Right lobe of liver (tissue), 6 donors: ENCODE data around the gene CEACAM18. TPM values are rescaled to one million over a fixed set of nuclear protein-coding genes. Genes with fewer than 3 reads are reported as not detected.

Experiments used
- ATAC-seq, 4 donors: fragments of 200-7000 bp; cut with Tn5 transposase; one replicate each; pipeline ENCODE4 v1.9.1; 2020; ENCODE audit warnings: mild to moderate bottlenecking in 4 of 4, moderate library complexity in 4 of 4
- DNase-seq, 3 donors: peaks; one replicate each; pipeline ENCODE4 v3.0.0-alpha.2; 2020
- H3K27ac ChIP-seq, 3 donors: fragments of 200-600 bp; one replicate each; pipeline ENCODE4 v1.8.0; 2022
- H3K27me3 ChIP-seq, 2 donors: fragments of 200-600 bp; one replicate each; pipeline ENCODE4 v1.8.0; 2022
- H3K36me3 ChIP-seq, 4 donors: fragments of 200-600 bp; sonication (generic) in 1 of 4; one replicate each; pipeline versions ENCODE4 v1.5.1 to v1.8.0; 2017 to 2022; ENCODE audit warnings: control low read depth in 1 of 4
- H3K4me1 ChIP-seq, 4 donors: fragments of 200-600 bp; sonication (generic) in 1 of 4; one replicate each; pipeline versions ENCODE4 v1.5.1 to v1.8.0; 2017 to 2022; ENCODE audit warnings: control low read depth in 1 of 4
- H3K4me3 ChIP-seq, 3 donors: fragments of 200-600 bp; one replicate each; pipeline ENCODE4 v1.8.0; 2022
- H3K9me3 ChIP-seq, 4 donors: fragments of 200-600 bp; sonication (generic) in 1 of 4; one replicate each; pipeline versions ENCODE4 v1.5.1 to v1.8.0; 2017 to 2022; ENCODE audit warnings: control low read depth in 1 of 4
- POLR2A ChIP-seq: fragments of 450-650 bp; IDR thresholded peaks from one replicate; pipeline ENCODE4 v1.6.1; 2017; ENCODE audit warnings: antibody characterized with exemption, mild to moderate bottlenecking
- WGBS: methylation state at CpG from one replicate; pipeline ENCODE4 v1.1.6; 2018; ENCODE audit warnings: low coverage, low lambda C conversion rate; ENCODE audit not compliant: insufficient coverage; ENCODE audit errors: missing lambda C conversion rate; 5-methylcytosine and 5-hydroxymethylcytosine counted together
- intact Hi-C, 2 donors: fragments of 100-400 bp; cut with DNase I; formaldehyde crosslinking; loops; one replicate each; pipeline versions ENCODE4 v1.11.2 to v1.14.1; 2022
- long read RNA-seq: library from polyadenylated mRNA; unstranded; transcript quantifications from one replicate; pipeline ENCODE4 v2.0.0, GENCODE V29; 2019
- total RNA-seq, 6 experiments: library from RNA; depleted of rRNA in 2 of 6; stranded (reverse); fragments of >200 nt in 2 of 6; fragmentation: NEBNext Ultra II Directional in 3 of 6; extraction: Animal tissue kit (Norgen Biotek cat#: 25700) in 3 of 6; gene quantifications; one replicate each; pipeline versions ENCODE4 v1.1.0 to v1.2.4, GENCODE V29; 2016 to 2023
- TF ChIP-seq, protein P1 (sequence below), 4 donors: fragments of 200-600 bp in 3 of 4; fragments of 450-650 bp in 1 of 4; IDR thresholded peaks; one replicate each; pipeline versions ENCODE4 v1.5.1 to v1.8.0; 2016 to 2022; ENCODE audit warnings: antibody characterized with exemption in 4 of 4, mild to moderate bottlenecking in 2 of 4
- donor health status: DM: no; HTN: yes; CAD: no.
- donor health status: DM: no; HTN: no; CAD: no.
- donor health status: DM: no; HTN: no; CAD: no.
- donor health status: DM: no; HTN: yes; CAD: no.
- donor health status: DM: no; HTN: yes; CAD: no.

CEACAM18 gene
- total RNA-seq = not detected
- long read RNA-seq = 0 reads

DNA sequence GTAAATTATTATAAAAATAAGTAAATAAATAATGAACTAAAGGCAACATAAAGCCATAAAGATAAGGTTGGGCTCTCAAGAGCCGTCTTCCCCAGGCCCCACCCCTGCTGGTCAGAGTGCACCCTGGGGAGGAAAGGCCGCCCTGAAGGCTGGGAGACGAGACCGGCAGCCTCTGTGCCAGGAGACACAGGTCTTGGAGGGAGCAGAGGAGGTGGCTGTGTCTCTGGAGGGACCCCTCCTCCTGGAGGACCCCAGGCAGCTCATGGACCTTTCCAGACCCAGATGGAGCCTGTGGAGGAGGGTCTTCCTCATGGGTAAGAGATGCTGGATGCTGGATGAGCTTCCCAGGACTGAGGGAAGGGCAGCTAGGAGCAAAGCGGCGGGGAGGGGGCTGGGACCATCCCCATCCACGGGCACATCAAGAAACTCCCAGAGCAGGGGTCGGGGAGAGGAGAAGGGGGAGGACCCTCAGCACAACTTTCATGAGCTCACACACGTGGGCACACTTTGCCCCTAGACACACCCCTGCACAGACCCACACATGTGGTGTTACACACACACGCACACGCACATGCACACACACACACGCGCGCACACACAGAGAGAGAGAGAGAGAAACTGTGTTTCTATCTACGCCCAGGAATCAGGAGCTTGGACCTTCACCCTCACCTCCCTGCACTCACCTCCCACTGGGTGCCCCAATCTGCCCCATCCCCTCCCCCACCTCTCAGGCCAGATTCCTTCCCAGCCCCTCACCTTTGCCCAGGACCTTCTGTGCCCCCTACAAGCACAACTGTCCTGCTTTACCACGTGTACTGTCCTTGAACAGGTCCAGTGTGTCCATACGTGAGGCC, at the start of gene CEACAM18:
TSS of gene CEACAM18 (plus strand) at position 159 of the 854 bp plus-strand sequence.
- 37% methylated on average over 4 of the region's 17 CpGs for WGBS
- H3K4me3 ChIP-seq = no peak within 1 kb of the TSS
- no peaks in the 10 kb centered on the region for H3K27me3 ChIP-seq
- no peak for TF ChIP-seq POLR2A
- TF ChIP-seq, protein P1, sequence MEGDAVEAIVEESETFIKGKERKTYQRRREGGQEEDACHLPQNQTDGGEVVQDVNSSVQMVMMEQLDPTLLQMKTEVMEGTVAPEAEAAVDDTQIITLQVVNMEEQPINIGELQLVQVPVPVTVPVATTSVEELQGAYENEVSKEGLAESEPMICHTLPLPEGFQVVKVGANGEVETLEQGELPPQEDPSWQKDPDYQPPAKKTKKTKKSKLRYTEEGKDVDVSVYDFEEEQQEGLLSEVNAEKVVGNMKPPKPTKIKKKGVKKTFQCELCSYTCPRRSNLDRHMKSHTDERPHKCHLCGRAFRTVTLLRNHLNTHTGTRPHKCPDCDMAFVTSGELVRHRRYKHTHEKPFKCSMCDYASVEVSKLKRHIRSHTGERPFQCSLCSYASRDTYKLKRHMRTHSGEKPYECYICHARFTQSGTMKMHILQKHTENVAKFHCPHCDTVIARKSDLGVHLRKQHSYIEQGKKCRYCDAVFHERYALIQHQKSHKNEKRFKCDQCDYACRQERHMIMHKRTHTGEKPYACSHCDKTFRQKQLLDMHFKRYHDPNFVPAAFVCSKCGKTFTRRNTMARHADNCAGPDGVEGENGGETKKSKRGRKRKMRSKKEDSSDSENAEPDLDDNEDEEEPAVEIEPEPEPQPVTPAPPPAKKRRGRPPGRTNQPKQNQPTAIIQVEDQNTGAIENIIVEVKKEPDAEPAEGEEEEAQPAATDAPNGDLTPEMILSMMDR (IDR thresholded peaks at IDR 0.05) = no peak
- H3K9me3 ChIP-seq = no peaks in the 10 kb centered on the region
- no peak within 1 kb of the TSS for H3K27ac ChIP-seq
- H3K36me3 ChIP-seq = no peaks in the 10 kb centered on the region
- DNase-seq = no peak
- H3K4me1 ChIP-seq = no peaks in the 10 kb centered on the region
- no peak for ATAC-seq
- intact Hi-C loops = no loop called here

DNA sequence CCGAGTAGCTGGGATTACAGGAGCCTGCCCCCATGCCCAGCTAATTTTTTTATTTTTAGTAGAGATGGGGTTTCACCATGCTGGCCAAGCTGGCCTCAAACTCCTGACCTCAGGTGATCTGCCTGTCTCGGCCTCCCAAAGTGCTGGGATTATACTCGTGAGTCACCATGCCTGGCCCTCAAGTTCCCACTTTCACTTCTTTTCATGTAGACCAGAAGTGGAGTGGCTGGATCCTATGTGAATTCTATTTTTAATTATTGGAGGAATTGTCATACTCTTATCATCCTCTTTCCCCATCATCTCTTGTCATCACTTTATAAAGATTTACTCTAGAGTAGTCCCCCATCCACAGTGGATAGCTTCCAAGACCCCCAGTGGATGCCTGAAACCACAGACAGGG, 48.1 kb upstream of the CEACAM18 start:
- intact Hi-C loops = no loop called here
- Histone ChIP-seq H3K36me3 (no peaks in the 10 kb centered on the region), H3K27me3 (no peaks in the 10 kb centered on the region), H3K27ac (peak overlapping the region in 1 of 3 donors; percentile 15), H3K9me3 (no peaks in the 10 kb centered on the region), H3K4me1 (peaks cover 0 to 14% (median 5%) of the 10 kb centered on the region in 4 donors), H3K4me3 (no peak overlapping the region)
- TF ChIP-seq, protein P1 (IDR thresholded peaks at IDR 0.05) = no peak
- TF ChIP-seq POLR2A = no peak
- 56% methylated on average over 3 of the region's 3 CpGs for WGBS
- DNase-seq = no peak
- no peak for ATAC-seq

DNA sequence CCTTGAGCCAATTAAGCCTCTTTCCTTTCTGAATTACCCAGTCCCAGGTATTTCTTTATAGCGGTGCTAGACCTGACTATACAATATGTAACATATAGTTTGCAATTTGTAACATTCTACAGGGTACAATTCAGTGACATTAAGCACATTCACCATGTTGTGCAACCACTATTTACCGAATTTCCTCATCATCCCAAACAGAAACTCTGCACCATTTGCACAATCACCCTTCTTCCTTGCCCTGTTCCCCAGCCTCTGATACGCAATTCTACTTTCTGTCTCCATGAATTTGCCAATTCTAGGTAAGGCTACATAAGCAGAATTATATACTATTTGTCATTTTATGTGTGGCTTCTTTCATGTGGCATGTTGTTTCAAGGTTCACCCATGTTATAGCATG, 47.2 kb upstream of the CEACAM18 start:
- no peaks in the 10 kb centered on the region for H3K27me3 ChIP-seq
- peaks cover 0 to 14% (median 5%) of the 10 kb centered on the region in 4 donors for H3K4me1 ChIP-seq
- ATAC-seq = peak; percentile 78 to 92 (median 83)
- H3K36me3 ChIP-seq = no peaks in the 10 kb centered on the region
- no peaks in the 10 kb centered on the region for H3K9me3 ChIP-seq
- no peak for DNase-seq
- intact Hi-C loops = no loop called here
- TF ChIP-seq POLR2A = no peak
- TF ChIP-seq, protein P1 (IDR thresholded peaks at IDR 0.05) = no peak
- 8% methylated on average over 3 of the region's 3 CpGs for WGBS
- H3K27ac ChIP-seq = peak overlapping the region in 1 of 3 donors; percentile 15
- H3K4me3 ChIP-seq = no peak overlapping the region

DNA sequence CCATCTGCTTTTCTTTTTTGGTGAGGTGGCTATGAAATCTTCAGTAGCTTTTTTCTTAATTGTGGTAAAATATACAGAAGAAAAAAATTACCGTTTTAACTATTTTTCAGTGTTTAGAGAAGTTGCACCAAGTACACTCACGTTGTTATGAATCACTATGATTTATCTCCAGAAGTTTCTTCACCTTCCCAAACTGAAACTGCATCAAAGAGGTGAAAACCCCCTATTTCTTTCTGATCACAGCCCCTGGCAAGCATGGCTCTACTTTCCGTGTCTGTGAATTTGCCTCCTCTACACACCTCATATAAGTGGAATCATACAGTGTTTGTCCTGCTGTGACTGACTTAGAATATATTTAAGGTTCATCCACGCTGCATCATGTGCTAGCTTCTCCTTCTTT, 45.3 kb upstream of the CEACAM18 start:
- Histone ChIP-seq H3K27ac (no peak overlapping the region), H3K9me3 (no peaks in the 10 kb centered on the region), H3K27me3 (no peaks in the 10 kb centered on the region), H3K4me1 (peaks cover 0 to 14% (median 5%) of the 10 kb centered on the region in 4 donors), H3K36me3 (no peaks in the 10 kb centered on the region), H3K4me3 (no peak overlapping the region)
- intact Hi-C loops = no loop called here
- WGBS = 40% methylated on average over 4 of the region's 4 CpGs
- DNase-seq (no peak), ATAC-seq (no peak)
- TF ChIP-seq POLR2A = no peak
- TF ChIP-seq, protein P1 (IDR thresholded peaks at IDR 0.05) = no peak
